Measurements from ENCODE around the gene AFF2. TPM values are rescaled to one million over a fixed set of nuclear protein-coding genes. Genes with fewer than 3 reads are reported as not detected.

The AFF2 gene
- total RNA-seq, 3 donors from 2014 or later: 0.29 to 0.63 TPM; not detected in 1

DNA sequence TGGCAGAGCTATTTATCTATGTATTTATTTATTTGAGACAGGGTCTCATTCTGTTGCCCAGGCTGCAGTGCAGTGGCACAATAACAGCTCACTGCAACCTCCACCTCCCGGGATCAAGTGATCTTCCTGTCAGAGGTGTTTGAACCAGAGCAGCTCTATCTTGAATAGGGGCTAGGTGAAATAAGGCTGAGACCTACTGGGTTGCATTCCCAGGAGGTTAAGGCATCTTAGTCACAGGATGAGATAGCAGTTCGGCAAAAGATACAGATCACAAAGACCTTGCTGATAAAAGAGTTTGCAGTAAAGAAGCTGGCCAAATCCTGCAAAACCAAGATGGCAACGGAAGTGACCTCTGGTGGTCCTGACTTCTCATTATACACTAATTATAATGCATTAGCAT lies 501.9 kb downstream of the AFF2 start:
- ATAC-seq: no peak
- H3K4me3 ChIP-seq: no peak overlapping the region
- no peak for TF ChIP-seq CTCF (IDR thresholded peaks at IDR 0.05)
- H3K36me3 ChIP-seq (ENCODE audit: low read depth): no peaks in the 10 kb centered on the region
- no peak for DNase-seq
- intact Hi-C loops (cut with DNase I, micrococcal nuclease): no loop called here
- no peaks in the 10 kb centered on the region for H3K4me1 ChIP-seq (ENCODE audit: low read depth)
- no peaks in the 10 kb centered on the region for H3K9me3 ChIP-seq

- ATAC-seq (no peak), DNase-seq (no peak)
- Histone ChIP-seq H3K36me3 (ENCODE audit: low read depth) (no peaks in the 10 kb centered on the region), H3K4me3 (no peak overlapping the region), H3K9me3 (no peaks in the 10 kb centered on the region), H3K4me1 (ENCODE audit: low read depth) (no peaks in the 10 kb centered on the region)
- intact Hi-C loops (cut with DNase I, micrococcal nuclease): no loop called here
- no peak for TF ChIP-seq CTCF (IDR thresholded peaks at IDR 0.05)
Measured at GRCh38 chrX:149003863-149004660, 503.6 kb downstream of the AFF2 start.

DNA sequence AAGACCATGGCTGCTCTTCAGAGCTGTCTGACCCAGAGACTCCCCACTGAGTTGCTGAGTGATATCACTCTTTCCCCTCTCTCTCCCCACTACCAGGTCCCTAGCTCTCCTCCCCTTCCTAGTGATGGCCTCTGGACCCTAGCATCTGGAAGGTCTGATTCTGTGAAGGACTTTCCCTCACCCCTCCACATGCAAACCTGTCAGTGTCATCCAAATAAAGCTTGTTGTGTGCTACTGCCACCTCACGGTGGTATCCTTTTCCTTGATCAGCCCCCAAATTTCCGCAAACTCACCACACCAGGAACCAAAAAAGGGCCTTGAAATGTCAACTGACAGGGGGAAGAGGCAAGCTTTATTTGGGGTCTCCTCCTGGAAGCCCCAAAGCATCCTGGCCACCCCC lies 504.5 kb downstream of the AFF2 start:
- ATAC-seq (no peak), DNase-seq (no peak)
- H3K4me3 ChIP-seq: no peak overlapping the region
- intact Hi-C loops (cut with DNase I, micrococcal nuclease): no loop called here
- no peak for TF ChIP-seq CTCF (IDR thresholded peaks at IDR 0.05)
- no peaks in the 10 kb centered on the region for H3K36me3 ChIP-seq (ENCODE audit: low read depth)
- H3K4me1 ChIP-seq (ENCODE audit: low read depth): no peaks in the 10 kb centered on the region
- no peaks in the 10 kb centered on the region for H3K9me3 ChIP-seq

DNA sequence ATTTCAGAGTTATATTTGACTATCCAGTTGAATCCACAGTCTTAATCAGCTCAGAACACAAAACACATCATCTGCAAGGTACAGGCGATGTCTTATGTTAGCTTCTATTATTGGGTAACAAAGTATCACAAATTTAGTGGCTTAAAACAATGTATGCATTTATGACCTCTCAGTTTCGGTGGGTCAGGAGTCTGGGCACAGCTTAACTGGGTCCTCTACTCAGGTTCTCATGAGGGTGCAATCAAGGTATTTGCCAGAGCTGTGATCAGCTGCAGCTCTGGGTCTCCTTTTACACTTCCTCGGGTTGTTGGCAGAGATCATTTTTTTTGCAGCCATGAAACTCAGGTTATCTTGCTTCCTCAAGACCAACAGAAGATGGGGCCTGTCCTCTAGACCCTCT lies 505.8 kb downstream of the AFF2 start:
- intact Hi-C loops (cut with DNase I, micrococcal nuclease): no loop called here
- TF ChIP-seq CTCF (IDR thresholded peaks at IDR 0.05): no peak
- Histone ChIP-seq H3K9me3 (no peaks in the 10 kb centered on the region), H3K4me3 (no peak overlapping the region), H3K4me1 (ENCODE audit: low read depth) (no peaks in the 10 kb centered on the region), H3K36me3 (ENCODE audit: low read depth) (no peaks in the 10 kb centered on the region)
- DNase-seq: no peak
- ATAC-seq: no peak

GRCh38 chrX:149007423-149007822 lies 507.0 kb downstream of the AFF2 start:
- DNase-seq: no peak
- H3K4me3 ChIP-seq: no peak overlapping the region
- no peaks in the 10 kb centered on the region for H3K4me1 ChIP-seq (ENCODE audit: low read depth)
- H3K9me3 ChIP-seq: no peaks in the 10 kb centered on the region
- H3K36me3 ChIP-seq (ENCODE audit: low read depth): no peaks in the 10 kb centered on the region
- no peak for TF ChIP-seq CTCF (IDR thresholded peaks at IDR 0.05)
- ATAC-seq: no peak
- intact Hi-C loops (cut with DNase I, micrococcal nuclease): no loop called here
